ENCODE measurements around the gene PHYKPL.

PHYKPL gene

DNA sequence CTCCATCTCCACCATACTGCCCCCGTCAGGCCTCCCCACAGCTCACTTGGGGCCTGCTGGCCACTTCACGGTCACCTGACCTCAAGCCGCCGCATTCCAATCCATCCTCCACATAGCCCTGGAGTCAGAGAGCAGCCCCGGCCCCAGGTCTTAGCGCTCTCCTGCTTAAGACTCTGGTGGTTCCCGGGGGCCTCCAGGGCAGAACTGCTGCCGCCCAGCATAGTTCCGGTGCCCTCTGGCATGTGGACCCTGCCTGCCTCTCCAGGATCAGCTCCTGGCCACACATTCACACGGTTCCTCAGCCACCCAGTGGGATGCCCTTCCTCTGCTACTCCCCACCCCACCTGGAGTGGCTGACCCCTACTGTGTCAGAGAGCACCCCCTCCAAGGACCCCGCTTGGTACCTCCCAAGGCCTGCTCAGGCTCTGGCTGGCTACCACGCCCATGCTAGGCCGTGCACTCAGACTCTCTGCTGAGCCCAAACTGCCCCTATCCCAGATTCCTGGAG is 8.7 kb downstream of the PHYKPL start:
- H3K4me3 ChIP-seq (ENCODE audit: low read length in 2 of 2), result no peak overlapping the region
- H3K36me3 ChIP-seq (ENCODE audit: control insufficient read depth in 2 of 2, insufficient read depth in 2 of 2, low read length in 2 of 2), result peaks cover 8 to 31% of the 10 kb centered on the region in 2 donors
- no peak overlapping the region for H3K9ac ChIP-seq (ENCODE audit: low read length in 2 of 2)
- no peaks in the 10 kb centered on the region for H3K27me3 ChIP-seq (ENCODE audit: control insufficient read depth in 1 of 2, insufficient read depth in 2 of 2, low read length in 2 of 2)
- no peaks in the 10 kb centered on the region for H3K9me3 ChIP-seq (ENCODE audit: control insufficient read depth in 2 of 2, low read length in 2 of 2)
- H3K27ac ChIP-seq (ENCODE audit: low read length), result no peak overlapping the region
- H3K4me1 ChIP-seq (ENCODE audit: control insufficient read depth, insufficient read depth, low read length), result no peaks in the 10 kb centered on the region

DNA sequence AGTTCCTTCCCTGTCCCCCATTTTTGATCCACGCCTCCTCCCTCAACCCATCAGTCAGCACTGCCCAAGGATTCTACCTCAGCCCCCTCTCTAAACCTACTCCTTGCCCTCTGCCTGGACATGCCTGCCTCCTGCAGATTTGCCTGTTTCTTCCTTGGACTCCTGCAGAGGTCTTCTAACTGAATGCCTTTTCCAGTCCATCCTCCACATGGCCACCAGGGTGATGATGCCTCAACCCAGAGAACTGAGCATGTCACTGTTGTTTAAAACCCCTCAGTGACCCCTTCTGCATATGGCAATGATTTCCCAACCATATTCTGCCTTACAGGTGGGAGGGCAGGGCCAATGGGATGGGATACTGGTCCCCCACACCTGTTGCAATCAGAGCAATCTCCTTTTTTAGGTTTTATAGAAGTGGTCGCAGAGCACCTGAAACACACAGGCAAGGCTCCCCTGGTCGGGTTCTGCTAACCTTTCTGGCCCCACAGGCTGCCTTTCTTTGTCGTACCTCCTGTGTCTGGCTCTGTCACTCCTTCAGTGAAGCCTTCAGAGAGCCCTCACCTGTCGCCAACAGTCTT is 9.3 kb downstream of the PHYKPL start:
- Histone ChIP-seq H3K9ac (ENCODE audit: low read length in 2 of 2) (no peak overlapping the region), H3K27ac (ENCODE audit: low read length) (no peak overlapping the region), H3K36me3 (ENCODE audit: control insufficient read depth in 2 of 2, insufficient read depth in 2 of 2, low read length in 2 of 2) (peaks cover 10 to 26% of the 10 kb centered on the region in 2 donors), H3K4me3 (ENCODE audit: low read length in 2 of 2) (no peak overlapping the region), H3K4me1 (ENCODE audit: control insufficient read depth, insufficient read depth, low read length) (no peaks in the 10 kb centered on the region), H3K27me3 (ENCODE audit: control insufficient read depth in 1 of 2, insufficient read depth in 2 of 2, low read length in 2 of 2) (no peaks in the 10 kb centered on the region), H3K9me3 (ENCODE audit: control insufficient read depth in 2 of 2, low read length in 2 of 2) (no peaks in the 10 kb centered on the region)

DNA sequence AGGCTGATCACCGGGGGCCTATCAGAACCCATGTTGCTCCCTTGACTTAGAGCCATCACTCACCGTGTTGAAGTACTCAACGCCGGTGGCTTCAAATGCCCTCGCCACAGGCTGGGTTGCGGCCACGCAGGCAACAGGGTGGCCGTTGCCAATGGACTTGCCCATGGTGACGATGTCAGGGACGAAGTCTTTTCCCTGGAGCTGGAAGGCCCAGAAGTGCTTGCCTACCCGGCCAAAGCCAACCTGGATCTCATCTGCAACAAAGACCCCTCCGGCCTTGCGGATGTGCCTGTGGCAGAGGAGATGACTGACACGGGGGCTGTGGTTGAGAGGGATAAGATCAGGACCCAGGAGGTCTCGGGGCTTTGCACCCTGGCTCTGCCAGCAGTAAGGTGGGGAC is 10.3 kb downstream of the PHYKPL start:
- Histone ChIP-seq H3K36me3 (ENCODE audit: control insufficient read depth in 2 of 2, insufficient read depth in 2 of 2, low read length in 2 of 2) (peaks cover 3 to 18% of the 10 kb centered on the region in 2 donors), H3K9ac (ENCODE audit: low read length in 2 of 2) (no peak overlapping the region), H3K27ac (ENCODE audit: low read length) (no peak overlapping the region), H3K4me3 (ENCODE audit: low read length in 2 of 2) (no peak overlapping the region), H3K9me3 (ENCODE audit: control insufficient read depth in 2 of 2, low read length in 2 of 2) (no peaks in the 10 kb centered on the region), H3K4me1 (ENCODE audit: control insufficient read depth, insufficient read depth, low read length) (no peaks in the 10 kb centered on the region), H3K27me3 (ENCODE audit: control insufficient read depth in 1 of 2, insufficient read depth in 2 of 2, low read length in 2 of 2) (no peaks in the 10 kb centered on the region)

DNA sequence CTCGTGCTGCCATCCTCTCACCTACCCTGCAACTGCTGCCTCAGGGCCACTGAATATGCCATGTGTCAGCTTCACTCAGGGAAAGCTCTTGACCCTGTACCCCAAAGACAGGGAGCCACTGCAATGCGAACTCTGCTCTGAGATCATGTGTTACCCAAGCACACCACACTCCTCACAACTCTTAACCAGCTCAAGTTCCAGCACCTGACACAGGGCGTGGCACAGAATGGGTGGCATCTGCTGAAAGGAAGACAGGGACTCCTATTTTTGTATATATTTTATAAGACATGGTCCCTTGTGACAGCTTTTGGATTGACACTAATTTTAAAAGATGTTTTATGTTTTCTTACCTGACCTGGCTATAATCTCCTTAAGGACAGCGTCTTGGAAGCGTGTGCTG is 10.7 kb downstream of the PHYKPL start:
- Histone ChIP-seq H3K9ac (ENCODE audit: low read length in 2 of 2) (no peak overlapping the region), H3K27me3 (ENCODE audit: control insufficient read depth in 1 of 2, insufficient read depth in 2 of 2, low read length in 2 of 2) (no peaks in the 10 kb centered on the region), H3K27ac (ENCODE audit: low read length) (no peak overlapping the region), H3K36me3 (ENCODE audit: control insufficient read depth in 2 of 2, insufficient read depth in 2 of 2, low read length in 2 of 2) (peaks cover 3 to 15% of the 10 kb centered on the region in 2 donors), H3K9me3 (ENCODE audit: control insufficient read depth in 2 of 2, low read length in 2 of 2) (no peaks in the 10 kb centered on the region), H3K4me3 (ENCODE audit: low read length in 2 of 2) (no peak overlapping the region), H3K4me1 (ENCODE audit: control insufficient read depth, insufficient read depth, low read length) (no peaks in the 10 kb centered on the region)

DNA sequence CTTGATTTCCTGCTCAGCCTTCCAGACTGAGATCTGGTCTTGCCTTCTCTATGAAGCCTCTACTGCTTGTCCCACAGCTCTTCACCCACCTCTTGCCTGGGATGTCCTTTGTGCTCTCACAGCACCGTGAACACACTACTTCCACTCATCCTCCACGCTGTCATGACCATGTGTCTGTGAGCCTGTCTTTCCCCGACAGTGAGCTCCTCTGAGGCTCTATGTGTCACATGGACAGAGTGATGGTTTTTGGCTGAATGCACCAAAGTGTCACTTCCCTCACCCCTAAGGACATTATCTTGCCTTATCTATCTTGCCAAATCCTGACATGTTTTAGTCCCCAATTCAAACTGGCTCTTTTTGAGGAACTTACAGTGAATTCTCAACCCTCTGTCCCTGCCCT is 11.3 kb downstream of the PHYKPL start:
- Histone ChIP-seq H3K36me3 (ENCODE audit: control insufficient read depth in 2 of 2, insufficient read depth in 2 of 2, low read length in 2 of 2) (peaks cover 6 to 20% of the 10 kb centered on the region in 2 donors), H3K27ac (ENCODE audit: low read length) (no peak overlapping the region), H3K27me3 (ENCODE audit: control insufficient read depth in 1 of 2, insufficient read depth in 2 of 2, low read length in 2 of 2) (no peaks in the 10 kb centered on the region), H3K4me1 (ENCODE audit: control insufficient read depth, insufficient read depth, low read length) (no peaks in the 10 kb centered on the region), H3K9me3 (ENCODE audit: control insufficient read depth in 2 of 2, low read length in 2 of 2) (no peaks in the 10 kb centered on the region), H3K4me3 (ENCODE audit: low read length in 2 of 2) (no peak overlapping the region), H3K9ac (ENCODE audit: low read length in 2 of 2) (no peak overlapping the region)

DNA sequence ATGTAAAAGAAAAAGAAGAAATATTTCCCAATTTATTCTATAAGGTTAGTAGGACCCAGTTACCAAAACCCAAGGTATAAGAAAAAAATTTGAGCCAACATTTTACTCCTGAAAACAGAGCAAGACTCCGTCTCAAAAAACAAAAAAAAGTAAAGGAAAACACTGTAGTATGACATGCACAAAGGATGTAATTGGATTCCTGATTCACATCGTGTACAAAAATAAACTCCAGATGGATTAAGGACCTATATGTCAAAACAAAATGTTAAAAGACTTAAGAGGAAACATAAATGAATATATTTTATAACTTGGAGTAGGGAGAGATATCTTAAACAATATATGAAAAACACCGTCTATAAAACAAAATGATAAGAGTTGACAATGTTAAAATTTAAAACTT is 13.8 kb downstream of the PHYKPL start:
- Histone ChIP-seq H3K27ac (ENCODE audit: low read length) (no peak overlapping the region), H3K9me3 (ENCODE audit: control insufficient read depth in 2 of 2, low read length in 2 of 2) (no peaks in the 10 kb centered on the region), H3K4me1 (ENCODE audit: control insufficient read depth, insufficient read depth, low read length) (no peaks in the 10 kb centered on the region), H3K36me3 (ENCODE audit: control insufficient read depth in 2 of 2, insufficient read depth in 2 of 2, low read length in 2 of 2) (peaks cover 28 to 40% of the 10 kb centered on the region in 2 donors), H3K9ac (ENCODE audit: low read length in 2 of 2) (no peak overlapping the region), H3K27me3 (ENCODE audit: control insufficient read depth in 1 of 2, insufficient read depth in 2 of 2, low read length in 2 of 2) (no peaks in the 10 kb centered on the region), H3K4me3 (ENCODE audit: low read length in 2 of 2) (no peak overlapping the region)

DNA sequence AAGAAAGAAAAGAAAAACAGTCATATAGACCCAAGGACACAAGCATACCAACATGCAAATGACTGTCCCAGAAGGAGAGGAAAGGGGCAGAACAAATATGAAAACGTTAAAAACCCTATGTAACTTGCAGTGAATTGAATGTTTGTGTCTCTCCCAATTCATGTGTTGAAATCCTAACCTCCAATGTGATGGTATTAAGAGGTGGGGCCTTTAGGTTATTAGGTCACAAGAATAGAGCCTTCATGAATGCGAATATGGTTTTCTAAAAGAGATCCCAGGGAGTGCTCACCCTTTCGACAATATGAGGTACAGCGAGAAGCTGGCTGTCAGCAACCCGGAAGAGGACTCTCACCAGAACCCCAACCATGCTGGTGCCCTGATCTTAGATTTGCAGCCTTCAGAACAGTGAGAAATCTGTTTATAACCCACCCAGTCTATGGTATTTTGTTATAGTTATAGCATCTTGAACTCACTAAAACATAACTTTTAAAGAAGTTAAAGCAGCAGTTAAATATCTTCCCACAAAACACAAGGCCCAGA is 14.3 kb downstream of the PHYKPL start:
- no peaks in the 10 kb centered on the region for H3K4me1 ChIP-seq (ENCODE audit: control insufficient read depth, insufficient read depth, low read length)
- H3K9ac ChIP-seq (ENCODE audit: low read length in 2 of 2), result no peak overlapping the region
- no peak overlapping the region for H3K4me3 ChIP-seq (ENCODE audit: low read length in 2 of 2)
- H3K9me3 ChIP-seq (ENCODE audit: control insufficient read depth in 2 of 2, low read length in 2 of 2), result no peaks in the 10 kb centered on the region
- H3K27me3 ChIP-seq (ENCODE audit: control insufficient read depth in 1 of 2, insufficient read depth in 2 of 2, low read length in 2 of 2), result no peaks in the 10 kb centered on the region
- H3K36me3 ChIP-seq (ENCODE audit: control insufficient read depth in 2 of 2, insufficient read depth in 2 of 2, low read length in 2 of 2), result peaks cover 32 to 43% of the 10 kb centered on the region in 2 donors
- no peak overlapping the region for H3K27ac ChIP-seq (ENCODE audit: low read length)

DNA sequence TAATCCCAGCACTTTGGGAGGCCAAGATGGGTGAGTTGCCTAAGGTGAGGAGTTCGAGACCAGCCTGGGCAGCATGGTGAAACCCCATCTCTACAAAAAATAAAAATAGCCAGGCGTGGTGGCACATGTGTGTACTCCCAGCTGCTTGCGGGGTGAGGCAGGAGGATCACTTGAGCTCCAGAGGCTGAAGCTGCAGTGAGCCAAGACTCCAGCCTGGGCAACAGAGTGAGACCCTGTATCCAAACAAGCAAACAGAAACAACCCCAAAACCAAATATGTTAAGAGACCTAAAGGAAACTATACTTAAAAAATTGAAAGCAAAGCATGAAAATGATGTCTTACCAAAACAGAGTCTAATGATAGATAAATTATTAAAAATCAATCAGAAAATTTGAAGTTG is 15.8 kb downstream of the PHYKPL start:
- Histone ChIP-seq H3K9me3 (ENCODE audit: control insufficient read depth in 2 of 2, low read length in 2 of 2) (no peaks in the 10 kb centered on the region), H3K36me3 (ENCODE audit: control insufficient read depth in 2 of 2, insufficient read depth in 2 of 2, low read length in 2 of 2) (peaks cover 47 to 48% of the 10 kb centered on the region in 2 donors), H3K27ac (ENCODE audit: low read length) (no peak overlapping the region), H3K9ac (ENCODE audit: low read length in 2 of 2) (no peak overlapping the region), H3K4me3 (ENCODE audit: low read length in 2 of 2) (no peak overlapping the region), H3K4me1 (ENCODE audit: control insufficient read depth, insufficient read depth, low read length) (peaks cover 2% of the 10 kb centered on the region), H3K27me3 (ENCODE audit: control insufficient read depth in 1 of 2, insufficient read depth in 2 of 2, low read length in 2 of 2) (no peaks in the 10 kb centered on the region)

DNA sequence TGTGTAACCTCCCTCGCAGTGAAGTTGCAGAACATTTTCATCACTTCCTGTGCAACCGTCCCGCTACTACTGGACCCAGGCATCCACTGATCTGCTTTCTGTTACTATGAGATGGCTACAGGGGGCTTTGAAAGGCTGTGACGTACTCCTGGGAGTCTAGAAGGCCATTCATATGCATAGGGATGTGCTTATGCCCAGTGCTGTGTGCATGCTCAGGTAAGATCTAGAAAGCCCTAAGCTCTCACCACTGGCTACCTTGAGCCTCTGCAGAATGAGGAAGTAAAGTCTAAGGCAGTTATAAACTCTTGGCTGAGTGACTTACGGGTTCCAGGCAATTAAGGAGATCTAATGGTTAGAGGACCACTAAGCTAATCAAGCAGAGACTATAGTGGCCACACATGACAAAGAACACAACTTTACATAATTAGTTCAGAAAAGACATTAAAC is 16.5 kb downstream of the PHYKPL start:
- no peaks in the 10 kb centered on the region for H3K9me3 ChIP-seq (ENCODE audit: control insufficient read depth in 2 of 2, low read length in 2 of 2)
- peaks cover 49 to 54% of the 10 kb centered on the region in 2 donors for H3K36me3 ChIP-seq (ENCODE audit: control insufficient read depth in 2 of 2, insufficient read depth in 2 of 2, low read length in 2 of 2)
- no peak overlapping the region for H3K4me3 ChIP-seq (ENCODE audit: low read length in 2 of 2)
- H3K4me1 ChIP-seq (ENCODE audit: control insufficient read depth, insufficient read depth, low read length), result peaks cover 2% of the 10 kb centered on the region
- no peak overlapping the region for H3K27ac ChIP-seq (ENCODE audit: low read length)
- no peaks in the 10 kb centered on the region for H3K27me3 ChIP-seq (ENCODE audit: control insufficient read depth in 1 of 2, insufficient read depth in 2 of 2, low read length in 2 of 2)
- no peak overlapping the region for H3K9ac ChIP-seq (ENCODE audit: low read length in 2 of 2)

DNA sequence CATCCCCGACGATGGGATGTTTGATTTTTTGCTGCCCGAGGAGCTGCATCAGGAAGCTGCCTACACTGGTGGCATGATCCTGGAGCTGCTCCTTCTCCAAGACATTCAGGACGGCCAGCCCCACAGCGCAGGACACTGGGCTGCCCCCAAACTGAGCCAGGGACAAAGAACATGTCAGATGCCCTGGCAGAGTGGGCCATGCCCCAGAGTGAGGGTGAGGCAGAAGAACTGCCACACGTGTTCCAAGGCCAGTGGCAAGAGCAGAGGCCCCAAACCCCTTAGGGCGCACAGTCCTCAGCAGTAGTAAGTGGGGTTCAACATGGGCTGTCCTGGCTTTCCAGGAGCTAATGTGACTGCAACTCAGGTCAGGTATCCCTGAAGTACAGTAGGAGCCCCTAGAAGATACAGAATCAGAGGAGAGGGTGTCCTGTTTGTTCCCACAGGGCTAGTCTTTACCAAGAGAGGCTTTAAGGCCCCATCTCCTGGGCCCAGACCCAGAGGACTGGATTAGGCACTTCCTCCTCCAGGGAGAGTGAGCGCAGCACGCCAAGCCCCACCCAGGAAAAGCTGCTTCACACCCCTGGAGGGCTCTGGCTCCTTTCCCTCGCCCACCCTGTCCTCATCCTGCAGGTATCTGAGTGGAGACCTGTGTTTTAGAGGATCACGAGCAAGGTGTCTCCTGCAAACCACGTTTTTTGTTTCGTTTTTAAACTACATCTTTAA is 17.2 kb downstream of the PHYKPL start:
- Histone ChIP-seq H3K27me3 (ENCODE audit: control insufficient read depth in 1 of 2, insufficient read depth in 2 of 2, low read length in 2 of 2) (no peaks in the 10 kb centered on the region), H3K9me3 (ENCODE audit: control insufficient read depth in 2 of 2, low read length in 2 of 2) (no peaks in the 10 kb centered on the region), H3K4me1 (ENCODE audit: control insufficient read depth, insufficient read depth, low read length) (peaks cover 2% of the 10 kb centered on the region), H3K27ac (ENCODE audit: low read length) (no peak overlapping the region), H3K4me3 (ENCODE audit: low read length in 2 of 2) (no peak overlapping the region), H3K9ac (ENCODE audit: low read length in 2 of 2) (no peak overlapping the region), H3K36me3 (ENCODE audit: control insufficient read depth in 2 of 2, insufficient read depth in 2 of 2, low read length in 2 of 2) (peaks cover 53 to 58% of the 10 kb centered on the region in 2 donors)
